ENCODE results near the gene POU2F2.

Gene POU2F2

GRCh38 chr19:42062381-42062780, 69.9 kb downstream of the POU2F2 start:
- no peak overlapping the region for H2BK5ac ChIP-seq (ENCODE audit: low read length)
- DNase-seq = no peak
- H3K4me2 ChIP-seq (ENCODE audit: low read length) = no peak overlapping the region
- no peak overlapping the region for H3K27ac ChIP-seq (ENCODE audit: low read depth, low read length)
- no peak overlapping the region for H3K9ac ChIP-seq (ENCODE audit: low read length)
- H3K56ac ChIP-seq (ENCODE audit: low read length) = no peak overlapping the region
- no peak overlapping the region for H4K5ac ChIP-seq (ENCODE audit: low read length)
- no peak overlapping the region for H3K18ac ChIP-seq (ENCODE audit: low read length)
- H3K27me3 ChIP-seq (ENCODE audit: insufficient read depth, low read length, poor library complexity) = no peaks in the 10 kb centered on the region
- H4K8ac ChIP-seq (ENCODE audit: low read depth, low read length) = no peak overlapping the region
- WGBS (ENCODE audit: extremely low coverage, insufficient coverage, low lambda C conversion rate) = no CpG with 5 or more reads among the region's 16 CpGs
- H3K79me1 ChIP-seq (ENCODE audit: low read length) = no peaks in the 10 kb centered on the region
- no peak overlapping the region for H3K4ac ChIP-seq (ENCODE audit: low read depth, low read length)
- H2AK5ac ChIP-seq (ENCODE audit: low read length) = no peak overlapping the region
- no peak overlapping the region for H3K23ac ChIP-seq (ENCODE audit: low read length)
- H3K4me1 ChIP-seq (ENCODE audit: control insufficient read depth, low read depth, low read length) = no peaks in the 10 kb centered on the region
- H2BK120ac ChIP-seq (ENCODE audit: low read depth, low read length) = no peak overlapping the region
- H3K4me3 ChIP-seq (ENCODE audit: low read length) = no peak overlapping the region
- H3K36me3 ChIP-seq (ENCODE audit: control insufficient read depth, insufficient read depth, low read length) = no peaks in the 10 kb centered on the region
- H3K79me2 ChIP-seq (ENCODE audit: control insufficient read depth, insufficient read depth, low read length) = no peaks in the 10 kb centered on the region
- no peak overlapping the region for H2BK15ac ChIP-seq (replicated peaks; ENCODE audit: low read depth)

GRCh38 chr19:42060117-42060516, 72.1 kb downstream of the POU2F2 start:
- H3K56ac ChIP-seq (ENCODE audit: low read length) = no peak overlapping the region
- no peak for DNase-seq
- no peaks in the 10 kb centered on the region for H3K79me1 ChIP-seq (ENCODE audit: low read length)
- no peak overlapping the region for H3K4me2 ChIP-seq (ENCODE audit: low read length)
- no peak overlapping the region for H3K23ac ChIP-seq (ENCODE audit: low read length)
- H4K8ac ChIP-seq (ENCODE audit: low read depth, low read length) = no peak overlapping the region
- no peak overlapping the region for H2BK120ac ChIP-seq (ENCODE audit: low read depth, low read length)
- no peaks in the 10 kb centered on the region for H3K4me1 ChIP-seq (ENCODE audit: control insufficient read depth, low read depth, low read length)
- no peak overlapping the region for H3K4me3 ChIP-seq (ENCODE audit: low read length)
- H3K27ac ChIP-seq (ENCODE audit: low read depth, low read length) = no peak overlapping the region
- H3K79me2 ChIP-seq (ENCODE audit: control insufficient read depth, insufficient read depth, low read length) = no peaks in the 10 kb centered on the region
- H2AK5ac ChIP-seq (ENCODE audit: low read length) = no peak overlapping the region
- no peak overlapping the region for H3K4ac ChIP-seq (ENCODE audit: low read depth, low read length)
- no peaks in the 10 kb centered on the region for H3K27me3 ChIP-seq (ENCODE audit: insufficient read depth, low read length, poor library complexity)
- no peak overlapping the region for H3K9ac ChIP-seq (ENCODE audit: low read length)
- H2BK15ac ChIP-seq (replicated peaks; ENCODE audit: low read depth) = no peak overlapping the region
- no peak overlapping the region for H4K5ac ChIP-seq (ENCODE audit: low read length)
- no CpG with 5 or more reads among the region's 3 CpGs for WGBS (ENCODE audit: extremely low coverage, insufficient coverage, low lambda C conversion rate)
- H3K18ac ChIP-seq (ENCODE audit: low read length) = no peak overlapping the region
- peaks cover 4% of the 10 kb centered on the region for H3K36me3 ChIP-seq (ENCODE audit: control insufficient read depth, insufficient read depth, low read length)
- H2BK5ac ChIP-seq (ENCODE audit: low read length) = no peak overlapping the region

- H4K5ac ChIP-seq (ENCODE audit: low read length) = no peak overlapping the region
- no peak overlapping the region for H3K18ac ChIP-seq (ENCODE audit: low read length)
- H3K9ac ChIP-seq (ENCODE audit: low read length) = no peak overlapping the region
- H2BK5ac ChIP-seq (ENCODE audit: low read length) = no peak overlapping the region
- no peak overlapping the region for H2BK15ac ChIP-seq (replicated peaks; ENCODE audit: low read depth)
- H2AK5ac ChIP-seq (ENCODE audit: low read length) = no peak overlapping the region
- H3K4ac ChIP-seq (ENCODE audit: low read depth, low read length) = no peak overlapping the region
- H4K8ac ChIP-seq (ENCODE audit: low read depth, low read length) = no peak overlapping the region
- WGBS (ENCODE audit: extremely low coverage, insufficient coverage, low lambda C conversion rate) = no CpG with 5 or more reads among the region's 13 CpGs
- peaks cover 4% of the 10 kb centered on the region for H3K36me3 ChIP-seq (ENCODE audit: control insufficient read depth, insufficient read depth, low read length)
- no peak overlapping the region for H3K4me2 ChIP-seq (ENCODE audit: low read length)
- no peaks in the 10 kb centered on the region for H3K4me1 ChIP-seq (ENCODE audit: control insufficient read depth, low read depth, low read length)
- no peak overlapping the region for H3K23ac ChIP-seq (ENCODE audit: low read length)
- H3K56ac ChIP-seq (ENCODE audit: low read length) = no peak overlapping the region
- H3K4me3 ChIP-seq (ENCODE audit: low read length) = no peak overlapping the region
- no peak overlapping the region for H3K27ac ChIP-seq (ENCODE audit: low read depth, low read length)
- no peaks in the 10 kb centered on the region for H3K27me3 ChIP-seq (ENCODE audit: insufficient read depth, low read length, poor library complexity)
- no peak for DNase-seq
- H2BK120ac ChIP-seq (ENCODE audit: low read depth, low read length) = no peak overlapping the region
- no peaks in the 10 kb centered on the region for H3K79me2 ChIP-seq (ENCODE audit: control insufficient read depth, insufficient read depth, low read length)
- no peaks in the 10 kb centered on the region for H3K79me1 ChIP-seq (ENCODE audit: low read length)
Observed at GRCh38 chr19:42059196-42059595, 73.0 kb downstream of the POU2F2 start.

GRCh38 chr19:42057846-42058245, 74.4 kb downstream of the POU2F2 start:
- Histone ChIP-seq H3K4ac (ENCODE audit: low read depth, low read length) (no peak overlapping the region), H3K36me3 (ENCODE audit: control insufficient read depth, insufficient read depth, low read length) (peaks cover 7% of the 10 kb centered on the region), H3K23ac (ENCODE audit: low read length) (no peak overlapping the region), H3K18ac (ENCODE audit: low read length) (no peak overlapping the region), H2BK15ac (replicated peaks; ENCODE audit: low read depth) (no peak overlapping the region), H3K79me1 (ENCODE audit: low read length) (no peaks in the 10 kb centered on the region), H3K4me2 (ENCODE audit: low read length) (no peak overlapping the region), H3K79me2 (ENCODE audit: control insufficient read depth, insufficient read depth, low read length) (no peaks in the 10 kb centered on the region), H2BK5ac (ENCODE audit: low read length) (no peak overlapping the region), H3K56ac (ENCODE audit: low read length) (no peak overlapping the region), H2AK5ac (ENCODE audit: low read length) (no peak overlapping the region), H2BK120ac (ENCODE audit: low read depth, low read length) (no peak overlapping the region), H3K27me3 (ENCODE audit: insufficient read depth, low read length, poor library complexity) (no peaks in the 10 kb centered on the region), H3K9ac (ENCODE audit: low read length) (no peak overlapping the region), H4K5ac (ENCODE audit: low read length) (no peak overlapping the region), H4K8ac (ENCODE audit: low read depth, low read length) (no peak overlapping the region), H3K4me1 (ENCODE audit: control insufficient read depth, low read depth, low read length) (no peaks in the 10 kb centered on the region), H3K27ac (ENCODE audit: low read depth, low read length) (no peak overlapping the region), H3K4me3 (ENCODE audit: low read length) (no peak overlapping the region)
- WGBS (ENCODE audit: extremely low coverage, insufficient coverage, low lambda C conversion rate) = no CpG with 5 or more reads among the region's 7 CpGs
- DNase-seq = no peak

GRCh38 chr19:42054205-42054604, 78.0 kb downstream of the POU2F2 start:
- no peak overlapping the region for H3K9ac ChIP-seq (ENCODE audit: low read length)
- no peak for DNase-seq
- no peak overlapping the region for H2BK15ac ChIP-seq (replicated peaks; ENCODE audit: low read depth)
- no peak overlapping the region for H3K4ac ChIP-seq (ENCODE audit: low read depth, low read length)
- no peaks in the 10 kb centered on the region for H3K79me1 ChIP-seq (ENCODE audit: low read length)
- H4K5ac ChIP-seq (ENCODE audit: low read length) = no peak overlapping the region
- H2BK5ac ChIP-seq (ENCODE audit: low read length) = no peak overlapping the region
- H3K23ac ChIP-seq (ENCODE audit: low read length) = no peak overlapping the region
- H2AK5ac ChIP-seq (ENCODE audit: low read length) = no peak overlapping the region
- H3K27me3 ChIP-seq (ENCODE audit: insufficient read depth, low read length, poor library complexity) = no peaks in the 10 kb centered on the region
- no peak overlapping the region for H3K4me3 ChIP-seq (ENCODE audit: low read length)
- H3K18ac ChIP-seq (ENCODE audit: low read length) = no peak overlapping the region
- no peak overlapping the region for H3K56ac ChIP-seq (ENCODE audit: low read length)
- no CpG with 5 or more reads among the region's 18 CpGs for WGBS (ENCODE audit: extremely low coverage, insufficient coverage, low lambda C conversion rate)
- peaks cover 7% of the 10 kb centered on the region for H3K36me3 ChIP-seq (ENCODE audit: control insufficient read depth, insufficient read depth, low read length)
- no peak overlapping the region for H3K4me2 ChIP-seq (ENCODE audit: low read length)
- no peaks in the 10 kb centered on the region for H3K79me2 ChIP-seq (ENCODE audit: control insufficient read depth, insufficient read depth, low read length)
- H2BK120ac ChIP-seq (ENCODE audit: low read depth, low read length) = no peak overlapping the region
- no peak overlapping the region for H4K8ac ChIP-seq (ENCODE audit: low read depth, low read length)
- H3K27ac ChIP-seq (ENCODE audit: low read depth, low read length) = no peak overlapping the region
- H3K4me1 ChIP-seq (ENCODE audit: control insufficient read depth, low read depth, low read length) = no peaks in the 10 kb centered on the region

- H3K4ac ChIP-seq (ENCODE audit: low read depth, low read length) = no peak overlapping the region
- H3K79me2 ChIP-seq (ENCODE audit: control insufficient read depth, insufficient read depth, low read length) = no peaks in the 10 kb centered on the region
- H2BK120ac ChIP-seq (ENCODE audit: low read depth, low read length) = no peak overlapping the region
- H3K79me1 ChIP-seq (ENCODE audit: low read length) = no peaks in the 10 kb centered on the region
- peaks cover 7% of the 10 kb centered on the region for H3K36me3 ChIP-seq (ENCODE audit: control insufficient read depth, insufficient read depth, low read length)
- no peaks in the 10 kb centered on the region for H3K27me3 ChIP-seq (ENCODE audit: insufficient read depth, low read length, poor library complexity)
- H3K18ac ChIP-seq (ENCODE audit: low read length) = no peak overlapping the region
- H2BK5ac ChIP-seq (ENCODE audit: low read length) = no peak overlapping the region
- no peak overlapping the region for H3K9ac ChIP-seq (ENCODE audit: low read length)
- no peak for DNase-seq
- H4K8ac ChIP-seq (ENCODE audit: low read depth, low read length) = no peak overlapping the region
- H3K56ac ChIP-seq (ENCODE audit: low read length) = no peak overlapping the region
- H3K27ac ChIP-seq (ENCODE audit: low read depth, low read length) = no peak overlapping the region
- H3K4me3 ChIP-seq (ENCODE audit: low read length) = no peak overlapping the region
- H2BK15ac ChIP-seq (replicated peaks; ENCODE audit: low read depth) = no peak overlapping the region
- H3K4me1 ChIP-seq (ENCODE audit: control insufficient read depth, low read depth, low read length) = no peaks in the 10 kb centered on the region
- WGBS (ENCODE audit: extremely low coverage, insufficient coverage, low lambda C conversion rate) = no CpG with 5 or more reads among the region's 17 CpGs
- H4K5ac ChIP-seq (ENCODE audit: low read length) = no peak overlapping the region
- no peak overlapping the region for H3K4me2 ChIP-seq (ENCODE audit: low read length)
- H2AK5ac ChIP-seq (ENCODE audit: low read length) = no peak overlapping the region
- H3K23ac ChIP-seq (ENCODE audit: low read length) = no peak overlapping the region
Observed at GRCh38 chr19:42053037-42053935, 79.0 kb downstream of the POU2F2 start.
